Gastrocnemius medialis (tissue), 4 donors: ENCODE measurements around the gene EXD3.

Source experiments
- POLR2A ChIP-seq, 2 donors: fragments of 450-650 bp; IDR thresholded peaks; one replicate each; pipeline ENCODE4 v1.6.1; 2017; ENCODE audit warnings: antibody characterized with exemption in 2 of 2, mild to moderate bottlenecking in 2 of 2, moderate library complexity in 2 of 2
- TF ChIP-seq, protein P1 (sequence below), 5 experiments: fragments of 450-650 bp in 3 of 5; fragments of 200-600 bp in 2 of 5; sonication (generic) in 2 of 5; IDR thresholded peaks in 4 of 5; conservative IDR thresholded peaks in 1 of 5; 1 replicate in 4 of 5; 2 replicates in 1 of 5; pipeline ENCODE4 v1.5.1; 2016 to 2019; ENCODE audit warnings: antibody characterized with exemption in 5 of 5, mild to moderate bottlenecking in 3 of 5, moderate library complexity in 3 of 5

DNA sequence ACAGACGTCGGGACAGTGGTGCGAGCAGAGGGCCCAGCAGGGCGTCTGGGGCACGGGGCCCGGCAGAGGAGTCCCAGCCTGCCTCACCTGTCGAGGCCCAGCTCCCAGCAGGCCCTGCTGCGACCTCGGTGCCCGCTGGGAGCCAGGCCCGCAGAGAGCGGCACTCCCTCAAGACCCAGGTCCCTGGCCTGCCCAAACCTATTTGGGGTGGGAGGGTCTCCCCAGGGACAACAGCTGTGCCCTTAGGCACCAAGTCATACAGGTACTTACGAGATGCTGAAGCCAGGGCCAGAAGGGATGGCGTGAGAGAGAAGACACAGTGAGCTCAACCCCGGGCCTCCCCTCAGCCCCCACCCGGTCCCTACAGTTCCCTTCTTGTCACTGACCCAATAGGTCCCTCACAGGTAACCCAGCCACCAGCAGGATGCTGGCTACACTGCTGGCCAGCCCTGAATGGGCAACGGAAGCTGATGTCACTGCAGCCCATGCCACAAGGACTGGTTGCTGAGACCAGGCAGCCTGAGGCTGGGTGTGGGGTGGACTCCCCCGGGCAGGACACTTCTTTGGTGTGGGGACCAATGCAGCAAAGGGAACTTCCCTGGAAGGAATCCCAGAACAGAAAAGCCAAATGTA, 32.5 kb upstream of the EXD3 start:
- TF ChIP-seq, protein P1, sequence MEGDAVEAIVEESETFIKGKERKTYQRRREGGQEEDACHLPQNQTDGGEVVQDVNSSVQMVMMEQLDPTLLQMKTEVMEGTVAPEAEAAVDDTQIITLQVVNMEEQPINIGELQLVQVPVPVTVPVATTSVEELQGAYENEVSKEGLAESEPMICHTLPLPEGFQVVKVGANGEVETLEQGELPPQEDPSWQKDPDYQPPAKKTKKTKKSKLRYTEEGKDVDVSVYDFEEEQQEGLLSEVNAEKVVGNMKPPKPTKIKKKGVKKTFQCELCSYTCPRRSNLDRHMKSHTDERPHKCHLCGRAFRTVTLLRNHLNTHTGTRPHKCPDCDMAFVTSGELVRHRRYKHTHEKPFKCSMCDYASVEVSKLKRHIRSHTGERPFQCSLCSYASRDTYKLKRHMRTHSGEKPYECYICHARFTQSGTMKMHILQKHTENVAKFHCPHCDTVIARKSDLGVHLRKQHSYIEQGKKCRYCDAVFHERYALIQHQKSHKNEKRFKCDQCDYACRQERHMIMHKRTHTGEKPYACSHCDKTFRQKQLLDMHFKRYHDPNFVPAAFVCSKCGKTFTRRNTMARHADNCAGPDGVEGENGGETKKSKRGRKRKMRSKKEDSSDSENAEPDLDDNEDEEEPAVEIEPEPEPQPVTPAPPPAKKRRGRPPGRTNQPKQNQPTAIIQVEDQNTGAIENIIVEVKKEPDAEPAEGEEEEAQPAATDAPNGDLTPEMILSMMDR (IDR thresholded peaks at IDR 0.05 in 4 of 5, conservative IDR thresholded peaks at IDR 0.05 in 1 of 5) = no peak
- TF ChIP-seq POLR2A (IDR thresholded peaks at IDR 0.05) = no peak
